T-helper 2 cell treated with Interferon-gamma antibody and Interleukin-4, amounts not matched to agents 5 μg/mL and 100 μg/mL, for 36 hours (primary cell): ENCODE measurements around the gene UBE3A.

Experiments used
- DNase-seq: peaks from one replicate; pipeline ENCODE4 v3.0.0; 2021; ENCODE audit warnings: low spot score
- H3K27ac Mint-ChIP-seq: one replicate; pipeline ENCODE4 v1.8.0; 2021; ENCODE audit warnings: mild to moderate bottlenecking, mixed read lengths
- H3K27me3 Mint-ChIP-seq: one replicate; pipeline ENCODE4 v1.8.0; 2021; ENCODE audit warnings: low read depth, mixed read lengths
- H3K36me3 Mint-ChIP-seq: one replicate; pipeline ENCODE4 v1.8.0; 2021; ENCODE audit warnings: low read depth, mixed read lengths
- H3K4me1 Mint-ChIP-seq: one replicate; pipeline ENCODE4 v1.8.0; 2021; ENCODE audit warnings: low read depth, mixed read lengths
- H3K4me3 Mint-ChIP-seq: one replicate; pipeline ENCODE4 v1.8.0; 2022; ENCODE audit warnings: mild to moderate bottlenecking, moderate library complexity, mixed read lengths
- H3K9me3 Mint-ChIP-seq: one replicate; pipeline ENCODE4 v1.8.0; 2021; ENCODE audit warnings: mixed read lengths

The UBE3A gene

GRCh38 chr15:25438601-25439368, at the start of gene UBE3A:
Gene UBE3A (minus strand): TSS chr15:25439024. CDS start chr15:25409107, 29,917 bp downstream.
- no peaks in the 10 kb centered on the region for H3K27me3 Mint-ChIP-seq
- DNase-seq, result peak; percentile 90
- peaks cover 27% of the 10 kb centered on the region for H3K4me1 Mint-ChIP-seq
- H3K4me3 Mint-ChIP-seq, result peak within 1 kb of the TSS; percentile 90
- H3K36me3 Mint-ChIP-seq, result peaks cover 10% of the 10 kb centered on the region
- peak within 1 kb of the TSS; percentile 94 for H3K27ac Mint-ChIP-seq
- peaks cover 6% of the 10 kb centered on the region for H3K9me3 Mint-ChIP-seq

GRCh38 chr15:25487226-25487884, 48.5 kb upstream of the UBE3A start:
- Mint-ChIP-seq H3K27me3 (no peaks in the 10 kb centered on the region), H3K36me3 (no peaks in the 10 kb centered on the region), H3K4me1 (no peaks in the 10 kb centered on the region), H3K9me3 (peaks cover 21% of the 10 kb centered on the region), H3K4me3 (no peak overlapping the region), H3K27ac (no peak overlapping the region)
- no peak for DNase-seq

GRCh38 chr15:25486051-25486450, 47.2 kb upstream of the UBE3A start:
- no peak for DNase-seq
- Mint-ChIP-seq H3K4me3 (no peak overlapping the region), H3K4me1 (no peaks in the 10 kb centered on the region), H3K27ac (no peak overlapping the region), H3K9me3 (peaks cover 21% of the 10 kb centered on the region), H3K27me3 (no peaks in the 10 kb centered on the region), H3K36me3 (no peaks in the 10 kb centered on the region)

- Mint-ChIP-seq H3K27ac (no peak overlapping the region), H3K4me1 (no peaks in the 10 kb centered on the region), H3K9me3 (peaks cover 5% of the 10 kb centered on the region), H3K36me3 (no peaks in the 10 kb centered on the region), H3K4me3 (no peak overlapping the region), H3K27me3 (no peaks in the 10 kb centered on the region)
- no peak for DNase-seq
Observed at GRCh38 chr15:25481208-25481859, 42.5 kb upstream of the UBE3A start.

GRCh38 chr15:25478313-25478712, 39.5 kb upstream of the UBE3A start:
- no peak for DNase-seq
- no peaks in the 10 kb centered on the region for H3K4me1 Mint-ChIP-seq
- no peak overlapping the region for H3K4me3 Mint-ChIP-seq
- H3K27me3 Mint-ChIP-seq, result no peaks in the 10 kb centered on the region
- no peak overlapping the region for H3K27ac Mint-ChIP-seq
- no peaks in the 10 kb centered on the region for H3K36me3 Mint-ChIP-seq
- peaks cover 10% of the 10 kb centered on the region for H3K9me3 Mint-ChIP-seq

- no peaks in the 10 kb centered on the region for H3K4me1 Mint-ChIP-seq
- H3K36me3 Mint-ChIP-seq, result no peaks in the 10 kb centered on the region
- H3K4me3 Mint-ChIP-seq, result no peak overlapping the region
- H3K27ac Mint-ChIP-seq, result no peak overlapping the region
- H3K27me3 Mint-ChIP-seq, result no peaks in the 10 kb centered on the region
- no peak for DNase-seq
- H3K9me3 Mint-ChIP-seq, result peaks cover 10% of the 10 kb centered on the region
Observed at GRCh38 chr15:25477816-25478215, 39.0 kb upstream of the UBE3A start.

GRCh38 chr15:25474251-25474650, 35.4 kb upstream of the UBE3A start:
- Mint-ChIP-seq H3K27ac (no peak overlapping the region), H3K4me3 (no peak overlapping the region), H3K9me3 (peaks cover 20% of the 10 kb centered on the region), H3K4me1 (no peaks in the 10 kb centered on the region), H3K27me3 (no peaks in the 10 kb centered on the region), H3K36me3 (no peaks in the 10 kb centered on the region)
- no peak for DNase-seq

- H3K4me1 Mint-ChIP-seq, result no peaks in the 10 kb centered on the region
- H3K36me3 Mint-ChIP-seq, result no peaks in the 10 kb centered on the region
- no peaks in the 10 kb centered on the region for H3K27me3 Mint-ChIP-seq
- no peak for DNase-seq
- H3K4me3 Mint-ChIP-seq, result no peak overlapping the region
- peaks cover 31% of the 10 kb centered on the region for H3K9me3 Mint-ChIP-seq
- no peak overlapping the region for H3K27ac Mint-ChIP-seq
Observed at GRCh38 chr15:25470230-25470629, 31.4 kb upstream of the UBE3A start.

- no peak for DNase-seq
- H3K27me3 Mint-ChIP-seq, result no peaks in the 10 kb centered on the region
- no peaks in the 10 kb centered on the region for H3K4me1 Mint-ChIP-seq
- peaks cover 28% of the 10 kb centered on the region for H3K9me3 Mint-ChIP-seq
- H3K4me3 Mint-ChIP-seq, result no peak overlapping the region
- no peaks in the 10 kb centered on the region for H3K36me3 Mint-ChIP-seq
- H3K27ac Mint-ChIP-seq, result no peak overlapping the region
Observed at GRCh38 chr15:25469377-25469776, 30.6 kb upstream of the UBE3A start.

GRCh38 chr15:25468611-25469010, 29.8 kb upstream of the UBE3A start:
- H3K27ac Mint-ChIP-seq, result no peak overlapping the region

GRCh38 chr15:25465835-25466234, 27.0 kb upstream of the UBE3A start:
- Mint-ChIP-seq H3K36me3 (no peaks in the 10 kb centered on the region), H3K4me1 (no peaks in the 10 kb centered on the region), H3K27me3 (no peaks in the 10 kb centered on the region), H3K9me3 (peaks cover 12% of the 10 kb centered on the region), H3K27ac (no peak overlapping the region), H3K4me3 (no peak overlapping the region)
- DNase-seq, result no peak

More at GRCh38 chr15:25468611-25469010, 29.8 kb upstream of the UBE3A start:
- no peaks in the 10 kb centered on the region for H3K36me3 Mint-ChIP-seq
- H3K9me3 Mint-ChIP-seq, result peaks cover 22% of the 10 kb centered on the region
- no peaks in the 10 kb centered on the region for H3K27me3 Mint-ChIP-seq
- no peaks in the 10 kb centered on the region for H3K4me1 Mint-ChIP-seq
- DNase-seq, result no peak
- H3K4me3 Mint-ChIP-seq, result no peak overlapping the region

- Mint-ChIP-seq H3K4me1 (no peaks in the 10 kb centered on the region), H3K4me3 (no peak overlapping the region), H3K27me3 (no peaks in the 10 kb centered on the region), H3K36me3 (no peaks in the 10 kb centered on the region), H3K27ac (no peak overlapping the region), H3K9me3 (peaks cover 12% of the 10 kb centered on the region)
- DNase-seq, result no peak
Observed at GRCh38 chr15:25464784-25465183, 26.0 kb upstream of the UBE3A start.

GRCh38 chr15:25464383-25464782, 25.6 kb upstream of the UBE3A start:
- peaks cover 12% of the 10 kb centered on the region for H3K9me3 Mint-ChIP-seq

GRCh38 chr15:25456196-25456595, 17.4 kb upstream of the UBE3A start:
- DNase-seq, result no peak
- H3K4me1 Mint-ChIP-seq, result no peaks in the 10 kb centered on the region
- H3K27ac Mint-ChIP-seq, result no peak overlapping the region
- H3K36me3 Mint-ChIP-seq, result no peaks in the 10 kb centered on the region
- H3K9me3 Mint-ChIP-seq, result peaks cover 5% of the 10 kb centered on the region
- no peaks in the 10 kb centered on the region for H3K27me3 Mint-ChIP-seq
- no peak overlapping the region for H3K4me3 Mint-ChIP-seq

More at GRCh38 chr15:25464383-25464782, 25.6 kb upstream of the UBE3A start:
- Mint-ChIP-seq H3K27ac (no peak overlapping the region), H3K4me3 (no peak overlapping the region), H3K27me3 (no peaks in the 10 kb centered on the region), H3K36me3 (no peaks in the 10 kb centered on the region), H3K4me1 (no peaks in the 10 kb centered on the region)
- DNase-seq, result no peak
